GM23338 (cell line): ENCODE results near the gene DIP2C. TPM values are rescaled to one million over a fixed set of nuclear protein-coding genes. Genes with fewer than 3 reads are reported as not detected.

Source experiments
- ATAC-seq: fragments of 200-7000 bp; cut with Tn5 transposase; 3 replicates; pipeline ENCODE4 v1.9.1; 2020
- DNase-seq: peaks from one replicate; pipeline ENCODE4 v3.0.0-alpha.2; 2015; ENCODE audit warnings: low spot score
- H2AFZ ChIP-seq: fragments of 200-600 bp; sonication (generic); 2 replicates; pipeline ENCODE4 v1.8.0; 2016; ENCODE audit warnings: antibody characterized with exemption, mild to moderate bottlenecking, moderate library complexity
- H3F3A ChIP-seq: fragments of 200-600 bp; sonication (generic); replicated peaks from 2 replicates; pipeline ENCODE4 v1.8.0; 2017; ENCODE audit warnings: antibody characterized with exemption, mixed run types, low read depth
- H3K27ac ChIP-seq: fragments of 200-600 bp; sonication (generic); 2 replicates; pipeline ENCODE4 v1.6.1; 2016; ENCODE audit warnings: low read depth
- H3K27me3 ChIP-seq: fragments of 200-600 bp; sonication (generic); 2 replicates; pipeline ENCODE4 v1.8.0; 2016; ENCODE audit warnings: mild to moderate bottlenecking, mixed run types, moderate library complexity; ENCODE audit not compliant: insufficient read depth
- H3K36me3 ChIP-seq: fragments of 200-600 bp; sonication (generic); 2 replicates; pipeline ENCODE4 v1.8.0; 2016; ENCODE audit warnings: mild to moderate bottlenecking; ENCODE audit not compliant: insufficient read depth
- H3K4me1 ChIP-seq: fragments of 200-600 bp; sonication (generic); 2 replicates; pipeline ENCODE4 v1.8.0; 2016; ENCODE audit warnings: mild to moderate bottlenecking, moderate library complexity; ENCODE audit not compliant: insufficient read depth
- H3K4me2 ChIP-seq: fragments of 200-600 bp; sonication (generic); 2 replicates; pipeline ENCODE4 v1.7.1; 2017; ENCODE audit warnings: mixed run types
- H3K4me3 ChIP-seq: fragments of 200-600 bp; sonication (generic); 2 replicates; pipeline ENCODE4 v1.6.1; 2016; ENCODE audit warnings: mixed run types
- H3K79me2 ChIP-seq: fragments of 200-600 bp; sonication (generic); replicated peaks from 2 replicates; pipeline ENCODE4 v1.8.0; 2017; ENCODE audit warnings: mild to moderate bottlenecking; ENCODE audit not compliant: insufficient read depth
- H3K9me2 ChIP-seq: fragments of 200-600 bp; sonication (generic); 2 replicates; pipeline ENCODE4 v1.8.0; 2017; ENCODE audit not compliant: insufficient read depth
- H4K20me1 ChIP-seq: fragments of 200-600 bp; sonication (generic); replicated peaks from 2 replicates; pipeline ENCODE4 v1.8.0; 2017; ENCODE audit warnings: mild to moderate bottlenecking; ENCODE audit not compliant: insufficient read depth
- H3K27ac Mint-ChIP-seq: 2 replicates; pipeline ENCODE4 v1.8.0; 2020; ENCODE audit warnings: inconsistent platforms, mild to moderate bottlenecking, moderate library complexity, mixed read lengths
- H3K27me3 Mint-ChIP-seq: 3 replicates; pipeline ENCODE4 v1.8.0; 2022; ENCODE audit warnings: low read depth, mild to moderate bottlenecking, moderate library complexity, mixed read lengths, inconsistent platforms; ENCODE audit not compliant: insufficient read depth, poor library complexity
- H3K36me3 Mint-ChIP-seq: 3 replicates; pipeline ENCODE4 v1.8.0; 2021; ENCODE audit warnings: low read depth, mild to moderate bottlenecking, inconsistent platforms, moderate library complexity, mixed read lengths
- H3K4me1 Mint-ChIP-seq: 3 replicates; pipeline ENCODE4 v1.8.0; 2020; ENCODE audit warnings: mild to moderate bottlenecking, inconsistent platforms, mixed read lengths
- H3K4me3 Mint-ChIP-seq: 3 replicates; pipeline ENCODE4 v1.8.0; 2021; ENCODE audit warnings: moderate library complexity, mild to moderate bottlenecking, inconsistent platforms, mixed read lengths
- H3K9me3 Mint-ChIP-seq: 3 replicates; pipeline ENCODE4 v1.8.0; 2020; ENCODE audit warnings: moderate library complexity, mild to moderate bottlenecking, inconsistent platforms, mixed read lengths
- CREB1 ChIP-seq: fragments of 250-450 bp; sonication (Bioruptor Pico); IDR thresholded peaks from 2 replicates; pipeline ENCODE4 v1.5.0; 2020; ENCODE audit warnings: low read depth, mild to moderate bottlenecking, moderate library complexity
- CTCF ChIP-seq, 2 experiments: fragments of 200-600 bp in 1 of 2; sonication (generic) in 1 of 2; conservative IDR thresholded peaks; 2 replicates each; pipeline versions ENCODE4 v1.5.1 to v1.6.1; 2016 to 2017; ENCODE audit warnings: antibody characterized with exemption in 2 of 2, low read depth in 2 of 2, mild to moderate bottlenecking in 2 of 2, moderate library complexity in 1 of 2
- ETS1 ChIP-seq: IDR thresholded peaks from 2 replicates; pipeline ENCODE4 v1.6.1; 2016; ENCODE audit warnings: antibody characterized with exemption
- EZH2 ChIP-seq: fragments of 200-600 bp; sonication (generic); IDR thresholded peaks from one replicate; pipeline ENCODE4 v1.8.0; 2017; ENCODE audit warnings: antibody characterized with exemption, mild to moderate bottlenecking, low read depth; ENCODE audit not compliant: unreplicated experiment
- JUNB ChIP-seq: IDR thresholded peaks from one replicate; pipeline ENCODE4 v1.6.1; 2016; ENCODE audit warnings: antibody characterized with exemption; ENCODE audit not compliant: unreplicated experiment
- NANOG ChIP-seq: IDR thresholded peaks from 2 replicates; pipeline ENCODE4 v1.6.1; 2016; ENCODE audit warnings: antibody characterized with exemption, borderline replicate concordance
- REST ChIP-seq: IDR thresholded peaks from one replicate; pipeline ENCODE4 v1.6.1; 2018; ENCODE audit warnings: antibody characterized with exemption; ENCODE audit not compliant: unreplicated experiment
- STAT1 ChIP-seq: IDR thresholded peaks from one replicate; pipeline ENCODE4 v1.6.1; 2016; ENCODE audit warnings: antibody characterized with exemption; ENCODE audit not compliant: unreplicated experiment
- ZNF462 ChIP-seq: fragments of 250-450 bp; sonication (Bioruptor Pico); IDR thresholded peaks from 2 replicates; pipeline ENCODE4 v1.5.0; 2020; ENCODE audit warnings: mild to moderate bottlenecking, moderate library complexity
- polyA plus RNA-seq: library from polyadenylated mRNA; unstranded; fragments of >200 nt; fragmentation: Nextera tagmentation; extraction: Ambion mirVana; gene quantifications from 2 replicates; pipeline ENCODE4 v1.2.1, GENCODE V29; 2016
- total RNA-seq: library from RNA; depleted of rRNA; stranded (reverse); fragments of >200 nt; shearing (Covaris generic); gene quantifications from 2 replicates; pipeline ENCODE4 v1.2.3, GENCODE V29; 2014

DIP2C gene
- total and polyA plus RNA-seq, 2 experiments from 2014 or later: 5.1 to 7.7 TPM

GRCh38 chr10:405648-406047 is 283.8 kb downstream of the DIP2C start:
- H3K4me1 Mint-ChIP-seq: no peaks in the 10 kb centered on the region; the same call in 2 of the 3 replicates
- no peaks in the 10 kb centered on the region for H4K20me1 ChIP-seq
- H3K4me1 ChIP-seq: no peaks in the 10 kb centered on the region
- peak overlapping the region; percentile 36; the same call in 1 of the 2 replicates for H3K27ac Mint-ChIP-seq
- H3K27me3 ChIP-seq: no peaks in the 10 kb centered on the region
- H3F3A ChIP-seq: no peaks in the 10 kb centered on the region
- no peak overlapping the region for H3K4me3 Mint-ChIP-seq
- no peak for DNase-seq
- no peak overlapping the region for H2AFZ ChIP-seq
- H3K27ac ChIP-seq: no peak overlapping the region
- ATAC-seq: no peak
- no peaks in the 10 kb centered on the region for H3K9me2 ChIP-seq
- TF ChIP-seq CTCF (conservative IDR thresholded peaks at IDR 0.05; ENCODE audit: low read depth in 2 of 2) (no peak), EZH2 (no peak)
- H3K4me2 ChIP-seq: no peak overlapping the region
- no peaks in the 10 kb centered on the region for H3K79me2 ChIP-seq
- H3K4me3 ChIP-seq: no peak overlapping the region
- H3K9me3 Mint-ChIP-seq: no peaks in the 10 kb centered on the region; the same call in 2 of the 3 replicates
- H3K27me3 Mint-ChIP-seq: peaks cover 4% of the 10 kb centered on the region
- no peaks in the 10 kb centered on the region for H3K36me3 ChIP-seq
- H3K36me3 Mint-ChIP-seq: 0 out of 3 replicates have a peak, but pooled peaks cover 3% of the 10 kb centered on the region

- Mint-ChIP-seq H3K4me3 (no peak overlapping the region), H3K27me3 (peaks cover 4% of the 10 kb centered on the region), H3K4me1 (no peaks in the 10 kb centered on the region; the same call in 2 of the 3 replicates), H3K27ac (no peak overlapping the region), H3K36me3 (0 out of 3 replicates have a peak, but pooled peaks cover 3% of the 10 kb centered on the region), H3K9me3 (no peaks in the 10 kb centered on the region; the same call in 2 of the 3 replicates)
- Histone ChIP-seq H3K4me2 (no peak overlapping the region), H3K27ac (no peak overlapping the region), H3K36me3 (no peaks in the 10 kb centered on the region), H4K20me1 (no peaks in the 10 kb centered on the region), H3F3A (no peaks in the 10 kb centered on the region), H3K27me3 (no peaks in the 10 kb centered on the region), H3K79me2 (no peaks in the 10 kb centered on the region), H3K4me1 (no peaks in the 10 kb centered on the region), H2AFZ (no peak overlapping the region), H3K9me2 (no peaks in the 10 kb centered on the region), H3K4me3 (no peak overlapping the region)
- ATAC-seq (no peak), DNase-seq (no peak)
- TF ChIP-seq ZNF462 (CRISPR knock-in tag) (no peak), CREB1 (CRISPR knock-in tag) (no peak), REST (no peak), ETS1 (no peak), JUNB (no peak), NANOG (no peak), STAT1 (no peak)
These were observed 284.5 kb downstream of the DIP2C start for GRCh38 chr10:404991-405390.
